Activated B cell treated with CpG ODN at 0.5 μM for 24 hours (primary cell): ENCODE results near the gene ZNF652. TPM values are rescaled to one million over a fixed set of nuclear protein-coding genes. Genes with fewer than 3 reads are reported as not detected.

ENCODE experiments used
- ATAC-seq: fragments of 200-7000 bp; cut with Tn5 transposase; one replicate; pipeline ENCODE4 v1.10.0; 2021; ENCODE audit warnings: low read depth, mild to moderate bottlenecking, moderate library complexity
- CTCF ChIA-PET: fragments of 350-600 bp; sonication (Branson Sonifier 250); formaldehyde crosslinking; loops from one replicate; lab custom pipeline; 2021; ENCODE audit warnings: antibody characterized with exemption; lab: Charles Lee
- POLR2A ChIA-PET: fragments of 350-600 bp; sonication (Branson Sonifier 250); formaldehyde crosslinking; loops from one replicate; lab custom pipeline; 2021; ENCODE audit warnings: antibody characterized with exemption; lab: Charles Lee
- DNase-seq: peaks from one replicate; pipeline ENCODE4 v3.0.0; 2022
- H3K27ac Mint-ChIP-seq: one replicate; pipeline ENCODE4 v1.8.0; 2020; ENCODE audit warnings: mixed read lengths
- H3K27me3 Mint-ChIP-seq: one replicate; pipeline ENCODE4 v1.8.0; 2021; ENCODE audit warnings: mixed read lengths
- H3K36me3 Mint-ChIP-seq: one replicate; pipeline ENCODE4 v1.8.0; 2021; ENCODE audit warnings: low read depth, mixed read lengths
- H3K4me1 Mint-ChIP-seq: one replicate; pipeline ENCODE4 v1.8.0; 2021; ENCODE audit warnings: mixed read lengths
- H3K4me3 Mint-ChIP-seq: one replicate; pipeline ENCODE4 v1.8.0; 2020; ENCODE audit warnings: mild to moderate bottlenecking, mixed read lengths
- H3K9me3 Mint-ChIP-seq: one replicate; pipeline ENCODE4 v1.8.0; 2020; ENCODE audit warnings: mixed read lengths
- CTCF ChIP-seq: fragments of 200-600 bp; IDR thresholded peaks from one replicate; pipeline ENCODE4 v1.8.0; 2022; ENCODE audit warnings: antibody characterized with exemption, mild to moderate bottlenecking
- intact Hi-C: fragments of 100-400 bp; cut with micrococcal nuclease; formaldehyde crosslinking; loops from one replicate; pipeline ENCODE4 v1.15.1; 2024
- total RNA-seq: library from RNA; stranded (reverse); gene quantifications from 2 replicates; pipeline ENCODE4 v1.2.3, GENCODE V29; 2022

Gene ZNF652
- total RNA-seq, 1 donor from 2014 or later = 40.6 TPM

GRCh38 chr17:49406421-49407061 is 44.5 kb upstream of the ZNF652 start:
- intact Hi-C loops = no loop called here
- no peaks in the 10 kb centered on the region for H3K27me3 Mint-ChIP-seq
- CTCF ChIA-PET = interaction anchor here (1.4 to 9.7 kb wide), 2 partner anchors 40 to 150 kb away, joined by 3 to 125 read pairs; no protein-coding TSS in a partner anchor
- no peak for TF ChIP-seq CTCF
- peaks cover 36% of the 10 kb centered on the region for H3K4me1 Mint-ChIP-seq
- H3K9me3 Mint-ChIP-seq = no peaks in the 10 kb centered on the region
- POLR2A ChIA-PET = interaction anchor here (0.6 kb wide), 1 partner anchor 847 kb away, joined by 10 read pairs; no protein-coding TSS in a partner anchor
- DNase-seq (no peak), ATAC-seq (no peak)
- no peak overlapping the region for H3K4me3 Mint-ChIP-seq
- H3K27ac Mint-ChIP-seq = no peak overlapping the region
- H3K36me3 Mint-ChIP-seq = peaks cover 90% of the 10 kb centered on the region

GRCh38 chr17:49404906-49405305 is 42.9 kb upstream of the ZNF652 start:
- ATAC-seq = no peak
- Mint-ChIP-seq H3K4me3 (no peak overlapping the region), H3K9me3 (no peaks in the 10 kb centered on the region), H3K36me3 (peaks cover 77% of the 10 kb centered on the region), H3K27ac (peak overlapping the region; percentile 77), H3K4me1 (peaks cover 36% of the 10 kb centered on the region), H3K27me3 (no peaks in the 10 kb centered on the region)
- intact Hi-C loops = no loop called here
- no peak for DNase-seq
- POLR2A ChIA-PET = no interaction called here
- no peak for TF ChIP-seq CTCF
- CTCF ChIA-PET = interaction anchor here (9.7 kb wide), 1 partner anchor 152 kb away, joined by 125 read pairs; no protein-coding TSS in a partner anchor

GRCh38 chr17:49404361-49404760 is 42.3 kb upstream of the ZNF652 start:
- no peak for DNase-seq
- ATAC-seq = peak; percentile 32
- CTCF ChIA-PET = interaction anchor here (9.7 kb wide), 1 partner anchor 152 kb away, joined by 125 read pairs; no protein-coding TSS in a partner anchor
- POLR2A ChIA-PET = no interaction called here
- Mint-ChIP-seq H3K27ac (peak overlapping the region; percentile 77), H3K36me3 (peaks cover 73% of the 10 kb centered on the region), H3K4me3 (no peak overlapping the region), H3K27me3 (no peaks in the 10 kb centered on the region), H3K9me3 (no peaks in the 10 kb centered on the region), H3K4me1 (peaks cover 36% of the 10 kb centered on the region)
- intact Hi-C loops = no loop called here
- TF ChIP-seq CTCF = no peak

- ChIA-PET CTCF (interaction anchor here (9.7 kb wide), 1 partner anchor 153 kb away, joined by 125 read pairs; no protein-coding TSS in a partner anchor), POLR2A (interaction anchor here (0.7 to 0.8 kb wide), 2 partner anchors 11 to 63 kb away, joined by 7 to 11 read pairs; partner anchors contain the start of gene PHB1)
- H3K4me3 Mint-ChIP-seq = peak overlapping the region; percentile 19
- intact Hi-C loops = no loop called here
- H3K9me3 Mint-ChIP-seq = no peaks in the 10 kb centered on the region
- H3K27me3 Mint-ChIP-seq = no peaks in the 10 kb centered on the region
- no peak for ATAC-seq
- no peak for DNase-seq
- peaks cover 66% of the 10 kb centered on the region for H3K36me3 Mint-ChIP-seq
- H3K4me1 Mint-ChIP-seq = peaks cover 36% of the 10 kb centered on the region
- peak overlapping the region; percentile 77 for H3K27ac Mint-ChIP-seq
- TF ChIP-seq CTCF = no peak
These were observed 41.7 kb upstream of the ZNF652 start for GRCh38 chr17:49403514-49404289.

GRCh38 chr17:49402706-49403105 is 40.7 kb upstream of the ZNF652 start:
- no peaks in the 10 kb centered on the region for H3K9me3 Mint-ChIP-seq
- H3K4me3 Mint-ChIP-seq = no peak overlapping the region
- no peaks in the 10 kb centered on the region for H3K27me3 Mint-ChIP-seq
- peaks cover 56% of the 10 kb centered on the region for H3K36me3 Mint-ChIP-seq
- ChIA-PET POLR2A (interaction anchor here (0.7 to 0.8 kb wide), 2 partner anchors 12 to 62 kb away, joined by 7 to 11 read pairs; partner anchors contain the start of gene PHB1), CTCF (no interaction called here)
- no peak for TF ChIP-seq CTCF
- H3K4me1 Mint-ChIP-seq = peaks cover 27% of the 10 kb centered on the region
- H3K27ac Mint-ChIP-seq = no peak overlapping the region
- ATAC-seq = no peak
- no peak for DNase-seq
- intact Hi-C loops = no loop called here
